HCT116 (cell line): Measurements from ENCODE around the gene TSPEAR.

Source experiments
- EGR1 ChIP-seq: IDR thresholded peaks from 2 replicates; pipeline ENCODE4 v1.6.1; 2012; ENCODE audit warnings: low read depth
- EZH2 ChIP-seq: fragments of 200-600 bp; sonication (generic); IDR thresholded peaks from 2 replicates; pipeline ENCODE4 v1.6.1; 2017; ENCODE audit warnings: antibody characterized with exemption, mixed run types
- POLR2A ChIP-seq: IDR thresholded peaks from 2 replicates; pipeline ENCODE4 v1.7.0; 2011; ENCODE audit warnings: borderline replicate concordance; ENCODE audit not compliant: insufficient read depth, insufficient read length; ENCODE audit errors: extremely low read depth
- POLR2AphosphoS5 ChIP-seq: IDR thresholded peaks from 2 replicates; pipeline ENCODE4 v1.6.1; 2011; ENCODE audit warnings: mild to moderate bottlenecking, low read depth, low read length, moderate library complexity
- RAD21 ChIP-seq: IDR thresholded peaks from 2 replicates; pipeline ENCODE4 v1.6.1; 2012; ENCODE audit warnings: low read depth, mild to moderate bottlenecking
- SIN3A ChIP-seq: IDR thresholded peaks from 2 replicates; pipeline ENCODE4 v1.6.1; 2012; ENCODE audit warnings: low read depth
- SP1 ChIP-seq: IDR thresholded peaks from 2 replicates; pipeline ENCODE4 v1.6.1; 2012; ENCODE audit warnings: low read depth
- ZNF274 ChIP-seq: fragments of 200-500 bp; sonication (Bioruptor generic); IDR thresholded peaks from 2 replicates; pipeline ENCODE4 v1.6.1; 2014; ENCODE audit warnings: mild to moderate bottlenecking, low read depth, low read length, inconsistent platforms
- TF ChIP-seq, protein P1 (sequence below), 3 experiments: fragments of 200-600 bp in 1 of 3; sonication (generic) in 1 of 3; IDR thresholded peaks in 2 of 3; conservative IDR thresholded peaks in 1 of 3; 2 replicates each; pipeline ENCODE4 v1.5.1; 2012 to 2017; ENCODE audit warnings: low read depth in 2 of 3, low read length in 2 of 3, antibody characterized with exemption in 1 of 3, borderline replicate concordance in 1 of 3, control low read depth in 1 of 3, mild to moderate bottlenecking in 1 of 3, mixed read lengths in 1 of 3, mixed run types in 1 of 3, moderate library complexity in 1 of 3; ENCODE audit not compliant: insufficient read depth in 1 of 3
- TF ChIP-seq, protein P2 (sequence below): IDR thresholded peaks from 2 replicates; pipeline ENCODE4 v1.6.1; 2012

DNA sequence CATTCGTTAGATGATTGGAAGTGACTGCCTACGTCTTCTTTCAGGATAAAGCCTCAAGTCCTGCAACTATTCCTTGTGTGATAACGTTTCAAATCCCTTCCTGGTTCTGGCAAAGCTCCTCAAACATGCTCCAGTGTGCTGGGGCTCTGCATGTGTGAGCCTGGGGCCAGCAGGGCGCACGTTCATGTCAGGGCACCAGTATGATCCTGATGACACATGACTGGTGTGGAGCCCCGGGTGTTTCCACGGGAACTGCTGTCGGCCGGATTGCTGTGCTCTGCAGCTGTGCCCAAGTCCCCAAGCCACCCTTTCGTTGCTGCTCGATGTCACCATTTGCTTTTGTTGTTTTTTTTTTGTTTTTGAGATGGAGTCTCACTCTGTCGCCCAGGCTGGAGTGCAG lies 192.7 kb downstream of the TSPEAR start:
- TF ChIP-seq, protein P1, sequence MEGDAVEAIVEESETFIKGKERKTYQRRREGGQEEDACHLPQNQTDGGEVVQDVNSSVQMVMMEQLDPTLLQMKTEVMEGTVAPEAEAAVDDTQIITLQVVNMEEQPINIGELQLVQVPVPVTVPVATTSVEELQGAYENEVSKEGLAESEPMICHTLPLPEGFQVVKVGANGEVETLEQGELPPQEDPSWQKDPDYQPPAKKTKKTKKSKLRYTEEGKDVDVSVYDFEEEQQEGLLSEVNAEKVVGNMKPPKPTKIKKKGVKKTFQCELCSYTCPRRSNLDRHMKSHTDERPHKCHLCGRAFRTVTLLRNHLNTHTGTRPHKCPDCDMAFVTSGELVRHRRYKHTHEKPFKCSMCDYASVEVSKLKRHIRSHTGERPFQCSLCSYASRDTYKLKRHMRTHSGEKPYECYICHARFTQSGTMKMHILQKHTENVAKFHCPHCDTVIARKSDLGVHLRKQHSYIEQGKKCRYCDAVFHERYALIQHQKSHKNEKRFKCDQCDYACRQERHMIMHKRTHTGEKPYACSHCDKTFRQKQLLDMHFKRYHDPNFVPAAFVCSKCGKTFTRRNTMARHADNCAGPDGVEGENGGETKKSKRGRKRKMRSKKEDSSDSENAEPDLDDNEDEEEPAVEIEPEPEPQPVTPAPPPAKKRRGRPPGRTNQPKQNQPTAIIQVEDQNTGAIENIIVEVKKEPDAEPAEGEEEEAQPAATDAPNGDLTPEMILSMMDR (IDR thresholded peaks at IDR 0.05 in 2 of 3, conservative IDR thresholded peaks at IDR 0.05 in 1 of 3; ENCODE audit: borderline replicate concordance in 1 of 3, insufficient read depth in 1 of 3, low read depth in 2 of 3, low read length in 2 of 3): no peak
- TF ChIP-seq SP1 (no peak), RAD21 (no peak), POLR2AphosphoS5 (no peak), POLR2A (no peak), ZNF274 (no peak), EZH2 (no peak), SIN3A (no peak), EGR1 (no peak)
- TF ChIP-seq, protein P2, sequence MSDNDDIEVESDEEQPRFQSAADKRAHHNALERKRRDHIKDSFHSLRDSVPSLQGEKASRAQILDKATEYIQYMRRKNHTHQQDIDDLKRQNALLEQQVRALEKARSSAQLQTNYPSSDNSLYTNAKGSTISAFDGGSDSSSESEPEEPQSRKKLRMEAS: no peak
